Jurkat, Clone E6-1 (cell line): ENCODE data around the gene SULT4A1.

Experiments used
- DNase-seq: peaks from one replicate; pipeline ENCODE4 v3.0.0-alpha.2; 2011; ENCODE audit warnings: low read depth, low spot score
- H3K4me3 ChIP-seq: 2 replicates; pipeline ENCODE4 v1.5.1; 2011; ENCODE audit warnings: mild to moderate bottlenecking, low read length, control low read depth, moderate library complexity

The SULT4A1 gene

GRCh38 chr22:43850529-43850928, 11.8 kb downstream of the SULT4A1 start:
- no peak overlapping the region for H3K4me3 ChIP-seq
- no peak for DNase-seq

DNA sequence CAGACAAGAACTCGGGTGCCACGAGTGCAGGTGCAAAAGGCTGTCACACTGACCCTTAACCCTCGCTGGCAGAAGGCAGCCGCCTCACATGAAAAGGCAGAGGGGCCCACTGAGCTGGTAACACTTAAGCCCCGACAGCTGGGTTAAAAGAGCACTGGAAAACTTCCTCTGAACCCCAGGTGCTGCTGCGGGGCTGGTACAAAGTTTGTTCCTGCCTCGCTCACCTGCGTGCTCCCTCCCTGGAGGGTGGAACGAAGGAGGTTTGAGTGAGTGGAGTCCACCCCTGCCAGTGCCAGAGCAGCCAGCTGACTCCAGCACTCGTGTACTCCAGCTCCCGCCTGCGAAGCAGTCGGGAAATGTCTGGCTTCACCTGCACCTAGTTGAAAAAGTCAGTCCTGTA, 12.6 kb downstream of the SULT4A1 start:
- DNase-seq: no peak
- H3K4me3 ChIP-seq: no peak overlapping the region

DNA sequence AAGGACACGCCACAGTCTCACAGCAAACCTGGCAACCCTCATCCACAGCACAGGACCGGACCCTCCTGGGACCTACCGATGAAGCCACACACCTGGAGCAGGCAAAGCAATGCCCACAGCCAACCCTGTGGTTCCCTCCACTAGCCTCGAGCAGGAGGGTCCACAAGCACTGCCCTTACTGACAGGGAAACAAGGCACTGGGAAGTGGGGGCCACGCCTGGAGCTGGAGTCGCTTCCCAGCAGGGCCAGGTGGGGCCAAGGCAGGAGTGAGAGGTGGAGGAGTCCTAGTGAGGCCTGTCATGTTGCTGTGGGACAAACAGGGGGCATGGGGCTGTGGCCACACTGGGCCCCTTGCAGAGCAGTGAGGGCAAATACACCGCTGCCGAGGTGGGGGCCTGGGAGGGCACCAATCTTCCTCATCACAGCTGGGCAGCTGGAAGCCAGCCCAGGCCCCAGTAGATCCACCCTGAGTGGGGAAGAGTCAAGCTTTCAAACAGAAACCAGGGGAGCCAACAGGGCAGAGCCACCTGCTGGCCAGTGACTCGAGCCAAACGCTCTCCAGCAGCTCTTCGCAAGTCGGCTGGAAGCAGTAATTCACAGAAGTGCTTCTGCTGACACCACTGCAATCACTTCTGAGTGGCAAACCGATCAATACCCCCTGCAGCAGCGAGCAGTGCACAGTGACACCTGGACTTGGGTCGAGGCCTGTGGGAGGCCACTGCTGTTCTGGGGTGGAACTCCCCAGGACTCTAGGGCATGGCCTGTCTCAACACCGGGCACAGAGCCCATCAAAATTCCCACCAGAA, 13.7 kb downstream of the SULT4A1 start:
- H3K4me3 ChIP-seq: no peak overlapping the region
- DNase-seq: no peak

DNA sequence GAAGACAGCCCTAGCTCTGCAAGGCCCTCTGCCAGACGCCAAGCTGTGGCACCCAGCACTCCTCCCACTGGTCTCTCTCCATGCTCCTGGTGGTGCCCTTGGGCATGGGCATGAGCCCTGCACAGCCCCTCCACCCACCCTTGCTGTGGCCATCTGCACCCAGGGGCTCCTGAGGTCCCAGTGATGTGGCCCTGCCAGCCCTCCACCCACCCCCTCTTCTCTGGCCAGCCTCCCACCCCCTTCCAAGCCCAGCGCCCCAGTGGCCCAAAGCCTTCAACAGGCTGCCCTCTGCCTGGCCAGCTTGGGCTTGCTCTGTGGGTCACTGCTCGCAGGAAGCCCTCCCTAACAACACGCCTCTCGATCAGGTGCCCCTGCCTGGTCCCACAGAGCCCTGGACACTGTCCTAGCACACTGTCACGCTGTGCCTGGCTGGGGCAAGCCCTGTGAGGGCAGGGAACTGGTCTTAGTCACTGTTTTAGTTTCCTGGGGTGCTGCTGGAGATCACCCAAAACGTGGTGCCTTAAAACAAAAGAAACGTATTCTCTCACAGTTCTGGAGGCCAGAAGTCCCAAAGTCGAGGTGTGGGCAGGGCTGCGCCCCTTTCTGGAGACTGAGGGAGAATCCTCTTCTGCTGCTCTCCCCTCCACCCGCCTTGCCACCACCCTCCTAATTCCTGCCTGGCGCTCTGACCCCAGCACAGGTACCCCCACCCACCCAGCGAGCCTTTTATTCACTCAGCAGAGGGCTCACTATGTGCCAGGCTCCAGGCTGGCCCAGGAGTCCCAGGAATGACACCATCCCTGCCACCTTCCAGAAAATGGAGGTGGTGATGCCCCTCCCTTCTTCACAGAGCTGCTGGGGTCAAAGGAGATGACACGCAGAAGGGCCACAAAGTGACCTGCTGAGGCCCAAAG, 14.7 kb downstream of the SULT4A1 start:
- DNase-seq: no peak
- H3K4me3 ChIP-seq: no peak overlapping the region

DNA sequence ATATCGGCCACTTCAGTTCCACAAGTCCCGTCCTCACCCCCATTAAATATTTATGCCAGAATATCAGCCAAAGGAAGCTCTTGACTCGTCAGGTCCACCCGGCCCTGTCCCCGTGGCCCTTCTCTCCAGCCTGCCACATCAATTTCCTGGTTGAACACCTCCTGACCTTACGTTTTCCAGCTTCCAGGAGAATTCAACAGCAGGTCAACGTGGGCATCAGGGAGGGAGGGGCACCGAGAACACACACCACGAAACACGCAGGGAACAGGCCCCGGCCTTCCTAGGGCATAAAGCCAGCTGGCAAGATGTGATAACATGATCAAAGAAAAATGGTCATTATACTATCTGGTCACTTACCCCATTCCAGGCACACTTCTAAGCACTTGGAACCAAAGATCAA, 15.3 kb downstream of the SULT4A1 start:
- no peak overlapping the region for H3K4me3 ChIP-seq
- DNase-seq: no peak

DNA sequence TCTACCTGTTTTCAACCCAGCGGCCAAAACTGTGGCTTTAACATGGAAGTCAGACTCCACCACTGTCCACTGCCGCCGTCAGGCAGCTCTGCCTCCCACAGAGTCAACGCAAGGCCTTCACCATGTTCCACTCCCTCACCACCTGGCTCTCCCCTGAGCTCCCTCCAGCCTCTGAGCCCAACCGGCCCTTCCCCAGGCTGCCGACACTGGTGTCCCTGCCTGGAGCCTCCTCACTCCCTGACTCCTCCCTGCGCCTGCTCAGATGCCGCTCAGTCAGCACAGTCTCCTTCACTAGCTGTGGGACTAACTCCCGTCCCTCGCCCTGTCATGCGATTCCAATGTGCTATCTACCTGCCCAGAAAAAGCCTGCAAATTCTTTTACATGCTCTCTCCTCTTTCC, 16.3 kb downstream of the SULT4A1 start:
- DNase-seq: no peak
- H3K4me3 ChIP-seq: no peak overlapping the region

GRCh38 chr22:43844560-43845545, 17.5 kb downstream of the SULT4A1 start:
- DNase-seq: no peak
- H3K4me3 ChIP-seq: no peak overlapping the region

DNA sequence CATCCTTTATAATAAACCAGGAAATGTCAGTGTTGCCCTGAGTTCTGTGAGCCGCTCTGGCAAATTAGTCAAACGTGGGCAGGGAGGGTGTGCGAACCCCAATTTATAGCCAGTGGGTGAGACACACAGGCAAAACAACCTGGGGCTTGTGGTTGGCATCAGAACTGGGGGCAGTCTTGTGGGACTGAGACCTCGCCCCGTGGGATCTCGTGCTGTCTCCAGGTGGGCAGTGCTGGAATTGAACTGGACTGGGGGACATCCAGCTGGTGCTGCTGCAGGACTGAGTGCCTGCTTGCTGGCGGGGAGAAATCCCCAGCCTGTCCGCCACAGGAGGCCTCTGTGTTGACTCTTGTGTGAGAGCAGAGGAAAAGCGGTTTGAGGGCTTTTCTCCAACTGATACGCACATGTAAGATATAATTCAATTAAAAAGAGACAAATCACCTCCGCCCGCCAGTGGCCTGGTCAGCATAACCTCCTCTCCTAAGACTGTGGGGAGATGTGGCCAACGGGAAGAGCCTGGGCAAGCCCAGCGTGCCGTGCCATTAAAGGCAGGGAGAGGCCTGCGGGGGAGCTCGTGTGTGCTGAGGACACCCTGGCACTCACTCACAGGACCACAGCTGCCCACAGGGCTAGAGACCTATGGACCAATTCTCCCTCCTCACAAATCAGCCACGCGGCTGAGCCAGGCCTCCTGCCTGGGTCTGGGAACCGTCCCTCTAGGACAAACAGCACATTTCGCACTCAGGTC, 18.4 kb downstream of the SULT4A1 start:
- H3K4me3 ChIP-seq: no peak overlapping the region
- DNase-seq: no peak

DNA sequence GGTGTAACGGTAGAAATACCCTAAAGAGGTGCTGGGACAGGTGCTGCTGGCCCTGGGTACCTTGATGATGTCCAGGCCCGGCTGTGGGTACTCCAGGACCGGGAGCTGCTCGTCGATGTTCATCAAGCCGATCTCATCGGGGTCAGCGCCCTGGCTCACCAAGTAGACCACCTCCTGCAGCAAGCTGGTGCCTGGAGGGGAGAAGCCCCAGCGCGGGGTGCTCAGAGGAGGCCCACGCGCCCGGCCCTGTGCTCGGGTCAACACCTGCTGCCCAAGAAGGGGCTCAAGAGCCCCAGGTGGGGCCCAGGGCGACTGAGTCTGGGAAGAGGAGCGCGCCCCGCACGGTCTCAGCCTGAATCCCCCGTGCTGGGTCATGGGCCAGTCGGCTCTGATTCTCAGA, 20.6 kb downstream of the SULT4A1 start:
- no peak overlapping the region for H3K4me3 ChIP-seq
- no peak for DNase-seq

DNA sequence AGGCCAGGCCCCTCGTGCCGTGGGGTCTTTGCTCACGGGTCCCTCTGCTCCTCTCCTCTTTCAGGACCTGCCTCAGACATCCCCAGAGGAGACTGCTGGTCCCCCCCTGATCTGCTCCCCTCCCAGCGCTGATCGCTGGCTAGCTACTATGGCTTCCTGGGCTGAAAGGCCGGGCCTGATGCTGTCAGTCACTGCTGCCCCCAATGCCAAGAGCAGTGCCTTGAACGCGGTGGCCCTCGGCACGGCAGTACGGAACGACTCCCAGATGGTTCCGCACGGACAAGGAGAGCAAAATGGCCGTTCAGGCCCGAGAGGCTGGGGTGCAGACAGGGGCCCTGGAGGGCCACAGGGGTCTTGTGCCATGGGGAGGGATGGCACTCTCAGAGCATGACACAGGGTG, 21.5 kb downstream of the SULT4A1 start:
- H3K4me3 ChIP-seq: no peak overlapping the region
- DNase-seq: no peak

GRCh38 chr22:43840431-43840830, 21.9 kb downstream of the SULT4A1 start:
- H3K4me3 ChIP-seq: no peak overlapping the region
- DNase-seq: no peak

DNA sequence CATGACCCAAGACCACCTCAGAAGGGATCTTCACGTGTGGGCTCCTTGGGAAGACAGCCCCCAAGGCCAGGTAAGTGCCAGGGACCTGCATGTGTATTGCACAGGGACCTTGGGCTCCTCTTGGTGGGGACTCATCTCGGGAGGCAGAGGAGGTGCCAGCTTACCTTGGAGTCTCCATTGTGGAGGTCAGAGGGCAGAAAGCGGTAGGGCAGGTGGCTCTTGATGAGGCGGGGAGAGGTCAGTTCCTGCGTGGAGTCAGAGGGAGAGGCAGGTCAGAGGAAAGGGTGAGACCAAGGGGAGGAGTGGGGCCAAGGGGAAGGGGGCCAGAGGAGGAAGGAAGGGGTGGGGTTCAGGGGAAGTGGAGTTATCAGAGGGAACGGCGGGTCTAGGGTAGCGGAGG, 22.5 kb downstream of the SULT4A1 start:
- no peak overlapping the region for H3K4me3 ChIP-seq
- DNase-seq: no peak

DNA sequence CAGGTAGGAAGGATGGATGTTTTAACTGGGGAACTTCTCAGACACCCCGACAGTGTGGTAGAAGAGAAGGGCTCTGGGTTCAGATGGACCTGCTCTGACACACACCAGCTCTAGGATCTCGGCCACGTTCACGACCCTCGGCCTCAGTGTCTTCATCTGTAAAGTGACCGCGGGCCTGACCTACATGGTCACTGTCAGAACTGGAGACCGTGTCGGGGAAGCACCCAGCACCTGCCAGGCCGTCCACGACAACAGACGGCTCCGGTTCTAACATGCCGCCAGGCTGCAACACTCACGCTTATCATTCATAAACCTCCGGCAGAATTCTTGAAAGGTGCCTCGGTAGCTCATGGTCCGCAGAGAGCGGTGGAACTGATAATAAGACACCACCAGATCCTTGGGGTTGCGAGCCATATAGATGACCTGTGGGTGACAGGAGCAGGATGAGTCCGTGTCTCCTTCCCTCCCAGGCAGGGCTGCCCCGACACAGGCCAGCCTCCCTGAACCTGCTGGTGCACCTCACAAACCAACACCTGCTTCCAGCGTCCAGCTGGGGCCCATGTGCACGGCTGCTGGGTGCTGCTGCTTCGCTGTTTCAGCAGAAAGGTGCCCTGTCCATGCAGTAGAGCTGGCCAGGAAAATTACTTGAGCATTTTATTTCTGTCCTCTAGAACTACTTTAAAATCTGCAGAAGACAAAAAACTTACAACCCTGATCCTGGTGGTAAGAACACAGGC, 23.6 kb downstream of the SULT4A1 start:
- H3K4me3 ChIP-seq: no peak overlapping the region
- no peak for DNase-seq

DNA sequence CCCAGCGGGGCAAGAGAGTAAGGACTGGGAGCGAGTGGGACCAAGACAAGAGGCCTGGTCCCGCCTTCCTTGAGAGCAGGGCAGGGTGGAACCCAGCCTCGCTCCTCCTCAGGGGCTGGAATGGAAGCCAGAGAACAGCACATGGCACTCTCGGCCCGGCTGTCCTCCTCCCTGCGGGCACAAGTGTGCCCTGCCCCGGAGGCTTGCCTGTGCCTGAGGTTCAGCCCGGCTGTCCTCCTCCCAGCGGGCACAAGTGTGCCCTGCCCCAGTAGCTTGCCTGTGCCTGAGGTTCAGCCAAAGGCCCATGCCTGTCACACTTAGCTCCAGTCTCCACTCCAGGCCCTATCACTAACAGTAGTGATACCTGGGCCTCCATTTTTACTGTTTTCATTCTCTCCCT, 24.2 kb downstream of the SULT4A1 start:
- no peak overlapping the region for H3K4me3 ChIP-seq
- no peak for DNase-seq

DNA sequence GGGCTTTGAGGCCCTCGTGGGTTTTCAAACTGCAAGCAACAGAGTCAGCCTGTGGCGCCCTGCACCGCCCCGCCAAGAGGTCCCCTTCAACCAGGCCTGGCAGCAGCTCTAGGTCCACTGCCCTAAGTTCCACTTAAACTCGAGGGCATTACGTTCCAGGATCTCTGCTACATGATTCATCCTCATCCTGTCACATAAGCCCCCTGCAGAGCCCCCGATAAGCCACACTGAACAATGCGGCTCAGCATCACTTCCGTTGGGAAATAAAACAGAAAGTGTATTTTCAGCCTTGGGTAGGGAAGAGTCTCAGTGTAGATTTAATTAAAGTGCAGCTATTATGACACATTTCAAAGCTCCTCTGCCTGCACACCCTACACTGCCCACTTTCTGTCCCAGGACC, 24.6 kb downstream of the SULT4A1 start:
- no peak overlapping the region for H3K4me3 ChIP-seq
- DNase-seq: no peak

DNA sequence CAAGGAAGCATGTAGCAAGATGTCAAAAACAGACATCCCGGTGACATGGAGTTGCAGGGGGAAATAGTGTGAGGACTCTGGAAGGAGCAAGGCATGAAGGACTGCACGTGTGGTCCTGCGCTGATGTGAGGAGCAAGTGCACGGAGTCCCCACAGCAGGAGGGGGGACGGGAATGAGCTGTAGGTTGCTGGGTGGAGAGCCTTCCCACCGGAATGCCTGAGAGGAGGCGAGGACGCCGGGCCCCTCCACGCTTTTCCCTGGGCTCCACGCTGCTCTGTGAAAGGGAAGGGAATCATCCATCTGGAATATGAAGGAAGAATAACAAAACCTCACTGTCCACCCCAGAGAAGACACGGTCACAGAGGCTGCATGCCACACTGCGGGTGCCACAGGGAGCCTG, 26.6 kb downstream of the SULT4A1 start:
- H3K4me3 ChIP-seq: no peak overlapping the region
- DNase-seq: no peak

- H3K4me3 ChIP-seq: no peak overlapping the region
- DNase-seq: no peak
Observed at GRCh38 chr22:43835166-43835565, 27.1 kb downstream of the SULT4A1 start.
